Muscle of leg (tissue), 11 donors: ENCODE measurements around the gene GPC5. TPM values are rescaled to one million over a fixed set of nuclear protein-coding genes. Genes with fewer than 3 reads are reported as not detected.

Source experiments
- DNase-seq: peaks from one replicate; pipeline ENCODE4 v3.0.0; 2013
- H3K27ac ChIP-seq: one replicate; pipeline ENCODE4 v1.5.1; 2013; ENCODE audit warnings: mild to moderate bottlenecking, low read length, control low read depth
- H3K27me3 ChIP-seq: one replicate; pipeline ENCODE4 v1.6.1; 2013; ENCODE audit warnings: low read length; ENCODE audit not compliant: control insufficient read depth, insufficient read depth
- H3K36me3 ChIP-seq: one replicate; pipeline ENCODE4 v1.6.1; 2013; ENCODE audit warnings: low read length; ENCODE audit not compliant: control insufficient read depth, insufficient read depth
- H3K4me1 ChIP-seq: one replicate; pipeline ENCODE4 v1.6.1; 2013; ENCODE audit warnings: low read length; ENCODE audit not compliant: control insufficient read depth, insufficient read depth
- H3K4me3 ChIP-seq: one replicate; pipeline ENCODE4 v1.5.1; 2013; ENCODE audit warnings: low read length, control low read depth
- H3K9me3 ChIP-seq: replicated peaks from 2 replicates; pipeline ENCODE4 v1.6.1; 2013; ENCODE audit warnings: low read depth, low read length; ENCODE audit not compliant: control insufficient read depth
- WGBS: methylation state at CpG from one replicate; pipeline ENCODE4 v1.1.5; 2013; ENCODE audit warnings: missing lambda C conversion rate; ENCODE audit not compliant: insufficient coverage; 5-methylcytosine and 5-hydroxymethylcytosine counted together
- polyA plus RNA-seq, 8 donors: library from polyadenylated mRNA; unstranded; fragments of 120-200 nt; gene quantifications; one replicate each; pipeline versions ENCODE4 v1.2.1 to v1.2.3, GENCODE V29; 2013; ENCODE audit warnings: inconsistent platforms in 1 of 8, low replicate concordance in 1 of 8; ENCODE audit not compliant: insufficient read length in 8 of 8, insufficient read depth in 1 of 8
- total RNA-seq: library from RNA; stranded (reverse); fragments of 120-200 nt; gene quantifications from one replicate; pipeline ENCODE4 v1.2.4, GENCODE V29; 2013

The GPC5 gene
- total and polyA plus RNA-seq, 9 donors, result 0.15 to 2.1 (median 0.40) TPM

GRCh38 chr13:92913840-92914239 lies 1515.4 kb downstream of the GPC5 start:
- Histone ChIP-seq H3K4me3 (no peak overlapping the region), H3K9me3 (no peaks in the 10 kb centered on the region), H3K36me3 (no peaks in the 10 kb centered on the region), H3K27ac (no peak overlapping the region), H3K4me1 (no peaks in the 10 kb centered on the region), H3K27me3 (no peaks in the 10 kb centered on the region)
- no CpG with 5 or more reads among the region's 1 CpG for WGBS
- DNase-seq, result no peak

Other genes with a start within 250 kb of the GPC5 start
- 6.3 TPM for gene MIR17HG, start 50.9 kb upstream of the GPC5 start, total RNA-seq
- gene MIR17HG, start 50.9 kb upstream of the GPC5 start, polyA plus RNA-seq, result 1 to 10 TPM; 1.2 to 4.6 (median 2.9) TPM